ENCODE results near the gene PANX1.
A peak's percentile ranks its signal among the peaks of the same experiment; 100 is the strongest.

PANX1 gene

DNA sequence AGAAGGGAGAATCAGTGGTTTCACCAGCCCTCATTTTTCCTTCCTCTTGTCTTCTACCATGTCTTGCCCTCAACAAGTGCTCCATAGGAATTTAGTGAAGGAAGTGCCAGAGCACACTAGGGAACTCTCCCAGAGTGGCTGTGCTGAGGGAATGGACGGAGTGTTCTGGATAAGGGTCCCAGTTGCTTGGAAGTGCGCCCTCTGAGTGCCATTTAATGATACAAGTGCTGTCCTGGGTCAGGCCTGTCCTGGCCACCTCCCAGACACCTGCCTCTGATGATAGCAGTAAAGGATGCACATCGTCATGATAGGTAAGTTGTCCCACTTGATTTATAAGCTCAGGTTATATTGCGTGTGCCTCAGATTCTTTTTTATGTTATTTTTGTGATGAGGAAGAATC is 5.1 kb downstream of the PANX1 start:
- Histone ChIP-seq H3K27ac (no peak overlapping the region), H3K36me3 (no peaks in the 10 kb centered on the region; the same call in 1 of the 2 replicates), H3K27me3 (ENCODE audit: insufficient read depth, low read depth, severe bottlenecking) (no peaks in the 10 kb centered on the region), H3K4me3 (ENCODE audit: low read depth, low read length) (no peak overlapping the region), H3K9me3 (ENCODE audit: severe bottlenecking) (no peaks in the 10 kb centered on the region)
- TF ChIP-seq, protein P1, sequence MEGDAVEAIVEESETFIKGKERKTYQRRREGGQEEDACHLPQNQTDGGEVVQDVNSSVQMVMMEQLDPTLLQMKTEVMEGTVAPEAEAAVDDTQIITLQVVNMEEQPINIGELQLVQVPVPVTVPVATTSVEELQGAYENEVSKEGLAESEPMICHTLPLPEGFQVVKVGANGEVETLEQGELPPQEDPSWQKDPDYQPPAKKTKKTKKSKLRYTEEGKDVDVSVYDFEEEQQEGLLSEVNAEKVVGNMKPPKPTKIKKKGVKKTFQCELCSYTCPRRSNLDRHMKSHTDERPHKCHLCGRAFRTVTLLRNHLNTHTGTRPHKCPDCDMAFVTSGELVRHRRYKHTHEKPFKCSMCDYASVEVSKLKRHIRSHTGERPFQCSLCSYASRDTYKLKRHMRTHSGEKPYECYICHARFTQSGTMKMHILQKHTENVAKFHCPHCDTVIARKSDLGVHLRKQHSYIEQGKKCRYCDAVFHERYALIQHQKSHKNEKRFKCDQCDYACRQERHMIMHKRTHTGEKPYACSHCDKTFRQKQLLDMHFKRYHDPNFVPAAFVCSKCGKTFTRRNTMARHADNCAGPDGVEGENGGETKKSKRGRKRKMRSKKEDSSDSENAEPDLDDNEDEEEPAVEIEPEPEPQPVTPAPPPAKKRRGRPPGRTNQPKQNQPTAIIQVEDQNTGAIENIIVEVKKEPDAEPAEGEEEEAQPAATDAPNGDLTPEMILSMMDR (IDR thresholded peaks at IDR 0.05; ENCODE audit: low read depth, low read length): no peak
- no peak for DNase-seq

DNA sequence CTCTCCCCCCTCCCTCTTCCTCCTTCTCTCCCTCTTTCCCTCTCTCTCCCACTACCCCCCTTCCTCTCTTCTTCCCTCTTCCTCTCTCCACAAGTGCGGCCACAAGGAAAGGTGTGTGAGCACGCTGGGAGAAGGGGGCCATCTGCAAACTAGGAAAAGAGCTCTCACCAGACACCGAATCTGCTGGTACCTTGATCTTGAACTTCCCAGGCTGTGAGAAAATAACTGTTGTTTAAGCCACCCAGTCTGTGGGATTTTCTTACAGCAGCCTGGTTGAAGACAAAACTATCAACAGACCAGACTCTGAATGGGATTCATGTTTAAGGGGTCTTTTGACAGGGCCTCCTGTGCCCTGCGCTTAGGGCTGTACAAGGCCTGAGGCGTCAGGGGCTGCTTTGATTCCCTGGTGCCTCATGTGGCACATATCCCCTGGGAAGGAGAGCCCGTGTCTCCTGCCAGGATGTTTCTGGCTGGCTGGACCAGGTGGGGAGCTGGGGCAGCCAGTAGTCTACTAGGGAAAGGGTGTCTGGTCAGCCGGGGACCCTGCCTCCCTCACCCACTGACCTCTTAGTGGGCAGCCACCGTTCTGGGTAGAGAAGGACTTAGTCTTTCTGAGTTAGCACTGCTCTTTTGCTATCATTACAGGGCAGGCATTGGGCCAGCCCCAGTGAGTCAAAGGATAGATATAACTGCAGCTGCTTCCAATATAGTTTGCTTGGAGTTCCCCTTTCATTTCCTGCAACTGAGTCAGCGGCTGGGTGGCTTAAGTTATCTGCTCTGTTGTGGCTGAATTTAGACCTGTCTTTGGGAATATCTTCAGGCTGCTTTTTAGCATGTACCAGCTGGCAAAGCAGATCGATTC is 6.2 kb downstream of the PANX1 start:
- H3K9me3 ChIP-seq (ENCODE audit: severe bottlenecking): no peaks in the 10 kb centered on the region
- no peak overlapping the region for H3K27ac ChIP-seq
- no peak overlapping the region for H3K4me3 ChIP-seq (ENCODE audit: low read depth, low read length)
- no peaks in the 10 kb centered on the region for H3K36me3 ChIP-seq
- no peak for DNase-seq
- no peaks in the 10 kb centered on the region for H3K27me3 ChIP-seq (ENCODE audit: insufficient read depth, low read depth, severe bottlenecking)
- TF ChIP-seq, protein P1 (IDR thresholded peaks at IDR 0.05; ENCODE audit: low read depth, low read length): no peak

- Histone ChIP-seq H3K4me3 (ENCODE audit: low read depth, low read length) (no peak overlapping the region), H3K27ac (no peak overlapping the region), H3K36me3 (no peaks in the 10 kb centered on the region), H3K27me3 (ENCODE audit: insufficient read depth, low read depth, severe bottlenecking) (no peaks in the 10 kb centered on the region), H3K9me3 (ENCODE audit: severe bottlenecking) (no peaks in the 10 kb centered on the region)
- TF ChIP-seq, protein P1 (IDR thresholded peaks at IDR 0.05; ENCODE audit: low read depth, low read length): no peak
- DNase-seq: no peak
Observed at GRCh38 chr11:94139416-94139815, 10.8 kb downstream of the PANX1 start.

DNA sequence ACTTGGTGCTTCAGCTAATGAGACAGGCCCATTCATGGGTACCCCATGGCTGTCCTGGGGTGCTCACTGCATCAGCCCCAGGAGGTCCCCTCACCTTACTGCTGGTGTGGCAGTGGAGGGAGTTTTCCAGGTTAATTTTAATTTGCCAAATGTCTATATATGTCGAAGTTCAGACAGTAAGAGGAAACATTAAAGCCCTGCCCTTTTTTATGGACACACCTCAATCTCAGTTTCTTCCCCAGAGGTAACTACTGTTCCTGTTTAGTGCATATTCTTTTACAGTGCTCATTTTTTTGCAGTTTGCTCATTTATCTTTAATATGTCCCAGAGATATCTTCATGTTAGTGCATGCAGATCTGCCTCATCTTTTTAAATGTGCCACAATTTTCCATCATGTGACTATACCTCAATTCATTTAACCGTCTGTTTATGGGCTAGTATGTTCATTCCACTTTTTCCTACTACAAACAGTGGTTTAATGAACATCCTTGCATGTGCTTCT is 11.6 kb downstream of the PANX1 start:
- no peak overlapping the region for H3K27ac ChIP-seq
- no peaks in the 10 kb centered on the region for H3K27me3 ChIP-seq (ENCODE audit: insufficient read depth, low read depth, severe bottlenecking)
- TF ChIP-seq, protein P1 (IDR thresholded peaks at IDR 0.05; ENCODE audit: low read depth, low read length): no peak
- H3K4me3 ChIP-seq (ENCODE audit: low read depth, low read length): no peak overlapping the region
- no peak for DNase-seq
- no peaks in the 10 kb centered on the region for H3K9me3 ChIP-seq (ENCODE audit: severe bottlenecking)
- no peaks in the 10 kb centered on the region for H3K36me3 ChIP-seq

- TF ChIP-seq, protein P1 (IDR thresholded peaks at IDR 0.05; ENCODE audit: low read depth, low read length): no peak
- no peaks in the 10 kb centered on the region for H3K27me3 ChIP-seq (ENCODE audit: insufficient read depth, low read depth, severe bottlenecking)
- peak; percentile 24 for DNase-seq
- no peak overlapping the region for H3K27ac ChIP-seq
- no peaks in the 10 kb centered on the region for H3K9me3 ChIP-seq (ENCODE audit: severe bottlenecking)
- no peaks in the 10 kb centered on the region for H3K36me3 ChIP-seq
- no peak overlapping the region for H3K4me3 ChIP-seq (ENCODE audit: low read depth, low read length)
Observed at GRCh38 chr11:94141511-94142307, 13.1 kb downstream of the PANX1 start.
